ENCODE measurements around the gene PRAC1.

Gene PRAC1

DNA sequence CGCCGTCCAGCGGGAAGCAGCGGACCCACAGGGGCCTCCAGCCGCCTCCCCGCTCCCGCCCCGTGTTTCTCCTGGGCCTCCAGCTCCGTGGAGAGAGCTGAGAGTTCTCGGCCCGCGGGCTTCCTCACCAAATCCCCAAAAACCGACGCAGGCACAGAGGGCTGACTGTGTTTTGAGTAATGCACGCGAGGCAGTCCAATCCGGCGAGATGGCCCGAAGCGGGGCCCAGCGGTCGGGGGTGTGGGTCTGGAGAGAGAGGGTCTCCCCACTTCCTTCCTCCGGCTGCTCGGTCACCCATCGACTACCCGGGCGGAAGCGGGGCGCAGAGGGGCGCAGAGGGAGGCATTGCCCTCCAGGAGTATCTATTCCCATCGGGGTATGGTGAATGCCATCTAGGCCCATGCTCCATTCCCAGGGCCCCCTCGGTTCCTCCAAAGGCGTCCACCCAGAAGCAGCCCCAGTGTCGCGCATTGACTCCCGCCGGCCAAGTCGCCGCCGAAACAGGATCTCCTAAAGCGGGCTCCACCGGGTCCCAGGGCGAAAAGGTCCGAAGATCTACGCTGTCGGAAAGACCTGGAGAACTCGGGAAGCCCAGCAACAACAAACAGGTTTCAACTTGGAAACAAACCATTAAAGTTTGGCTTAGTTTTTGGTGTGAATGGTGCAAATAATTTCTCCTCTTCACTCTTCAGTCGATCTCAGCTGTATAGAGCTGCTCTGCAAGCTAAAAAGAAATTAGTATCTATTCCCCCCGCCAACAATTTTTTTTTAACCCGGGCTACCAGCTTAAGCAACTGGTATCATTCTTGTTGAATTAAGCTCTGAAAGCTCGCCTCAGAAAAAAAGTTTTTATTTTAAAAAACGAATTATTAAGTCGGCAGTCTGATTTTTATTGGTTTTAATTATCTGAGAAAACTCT is 25.4 kb upstream of the PRAC1 start:
- no peak for DNase-seq (ENCODE audit: low read depth)

DNA sequence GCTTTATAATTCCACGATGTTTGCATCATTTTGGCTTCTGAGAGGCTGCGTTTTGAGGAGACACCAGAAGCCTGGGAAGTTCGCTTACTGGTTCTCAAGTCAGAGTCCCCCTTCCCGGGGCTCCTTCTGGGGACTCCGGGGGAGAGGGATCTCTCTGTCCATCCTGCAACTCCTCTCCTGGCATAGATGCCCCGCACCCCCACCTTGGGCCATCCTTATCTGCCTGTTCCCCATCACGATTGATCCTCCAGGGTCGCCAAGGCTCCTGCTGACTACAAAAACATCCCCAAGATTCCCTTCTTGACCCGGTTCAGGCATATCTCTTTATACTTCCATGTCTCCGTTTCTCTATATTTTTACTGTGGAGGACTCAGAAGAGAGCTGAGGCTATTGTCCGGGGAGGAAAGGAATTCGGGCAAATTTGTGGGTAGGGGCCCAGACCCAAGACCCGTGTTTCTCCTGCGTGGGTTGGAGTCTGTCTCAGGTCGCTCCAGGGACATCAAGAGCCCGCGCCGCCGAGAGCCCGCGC is 24.7 kb upstream of the PRAC1 start:
- no peak for DNase-seq (ENCODE audit: low read depth)

DNA sequence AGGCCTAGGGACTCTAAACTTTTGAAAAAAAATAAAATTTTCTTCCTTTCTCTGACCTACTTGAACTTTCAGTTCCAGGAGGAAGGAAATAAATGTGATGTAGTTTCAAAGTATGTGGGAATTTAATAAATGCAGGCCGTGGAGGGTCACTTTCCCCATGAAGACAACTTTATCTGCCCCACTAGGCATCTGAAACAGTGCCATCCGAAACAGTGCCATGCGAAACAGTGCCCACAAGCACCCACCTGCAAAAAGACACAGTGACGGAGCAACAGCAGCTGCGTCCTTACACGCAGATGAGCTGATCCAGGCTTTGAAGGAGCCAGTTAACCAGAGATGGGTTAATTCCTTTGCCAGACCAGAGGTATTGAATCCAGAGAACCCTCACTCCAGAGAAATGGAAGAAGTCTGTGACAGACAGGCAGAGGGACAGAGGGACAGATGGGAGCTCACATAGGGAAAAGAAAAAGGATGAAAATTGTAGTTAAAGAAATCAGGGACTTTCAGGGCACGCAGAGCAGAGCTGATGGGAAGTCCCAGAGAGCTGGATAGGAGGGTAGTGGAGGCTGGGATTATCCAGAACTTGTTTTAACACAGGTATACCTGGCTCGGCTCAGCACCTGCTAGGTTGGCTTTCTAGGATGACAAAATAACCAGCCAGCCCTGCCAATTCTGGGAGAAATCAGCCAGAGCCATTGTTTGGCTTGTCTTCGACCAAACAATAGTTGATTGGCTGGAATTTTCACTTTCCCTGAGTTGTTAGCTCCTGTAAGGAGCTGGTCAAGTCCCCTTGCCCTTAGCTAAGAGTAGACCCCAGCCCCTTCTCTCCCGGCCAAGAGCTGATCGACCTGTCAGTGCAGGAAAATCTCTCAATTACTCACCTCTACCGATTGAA is 23.3 kb upstream of the PRAC1 start:
- no peak for DNase-seq (ENCODE audit: low read depth)

DNA sequence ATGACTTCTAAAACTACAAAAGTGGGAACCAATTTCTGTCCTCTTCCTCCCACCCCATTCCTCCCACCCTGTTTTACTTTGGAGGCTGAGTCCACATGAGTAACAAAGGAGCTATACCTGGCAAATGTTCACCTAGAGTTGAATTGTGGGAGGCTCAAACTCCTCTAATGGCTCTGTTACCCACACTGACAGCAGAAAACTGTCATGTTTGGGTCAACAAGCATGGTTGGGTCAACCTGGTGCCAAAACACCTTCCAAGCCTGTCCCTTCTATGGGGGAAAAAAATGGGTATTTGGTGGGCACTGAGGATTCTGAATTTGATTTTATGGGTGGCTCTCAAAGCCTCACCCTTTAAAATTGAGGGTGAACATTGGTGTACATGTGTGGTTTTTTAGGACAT is 18.2 kb upstream of the PRAC1 start:
- no peak for DNase-seq (ENCODE audit: low read depth)

DNA sequence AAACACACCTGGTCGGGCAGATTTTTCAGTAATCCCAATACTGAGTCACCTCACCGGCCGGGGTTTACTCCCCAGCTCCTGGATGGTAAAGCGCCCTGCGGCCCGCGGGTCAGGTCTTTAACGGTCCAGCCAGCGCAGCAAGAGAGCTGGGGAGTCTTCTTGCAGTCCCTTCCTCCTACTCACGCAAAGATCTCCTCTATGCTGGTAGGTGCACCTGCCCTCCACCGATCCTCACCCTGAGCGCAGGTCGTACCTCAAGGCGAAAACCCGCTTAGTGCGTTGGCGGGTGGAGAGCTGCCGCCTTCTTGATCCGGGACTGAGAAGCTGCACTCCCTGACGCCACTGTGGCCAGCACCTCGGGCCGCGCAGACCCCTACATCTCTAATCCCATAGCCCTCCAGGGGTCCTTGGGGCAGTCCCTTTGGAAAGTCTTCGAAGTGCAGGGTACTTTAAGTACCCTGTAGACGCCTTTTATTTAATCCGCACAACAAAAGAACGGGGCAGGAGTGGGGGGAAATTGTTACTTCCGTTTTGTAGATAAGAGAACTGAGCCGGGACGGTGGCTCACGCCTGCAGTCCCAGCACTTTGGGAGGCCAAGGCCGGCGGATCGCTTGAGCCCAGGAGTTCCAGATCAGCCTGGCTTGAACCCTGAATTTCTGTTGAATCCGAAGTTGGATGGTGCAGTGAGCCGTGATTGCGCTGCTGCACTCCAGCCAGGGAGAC is 16.6 kb upstream of the PRAC1 start:
- DNase-seq (ENCODE audit: low read depth), result no peak

DNA sequence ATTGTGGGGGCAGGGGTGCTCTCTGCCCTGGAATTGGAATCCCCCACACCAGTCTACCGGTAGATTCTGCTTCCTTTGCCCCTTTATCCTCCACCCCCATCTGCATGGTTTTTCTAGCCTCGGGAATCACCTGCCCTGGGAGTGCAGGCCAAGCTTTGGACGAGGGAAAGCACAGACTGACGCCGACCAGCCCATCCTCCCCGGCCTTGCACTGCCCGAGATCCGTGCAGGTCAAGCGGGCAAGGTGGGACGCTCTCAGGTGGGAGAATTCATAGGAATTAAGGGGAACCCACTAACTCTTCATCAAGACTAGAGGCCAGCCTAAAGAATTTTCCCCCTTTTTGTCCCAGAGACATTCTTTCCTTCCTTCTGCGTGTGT is 16.1 kb upstream of the PRAC1 start:
- no peak for DNase-seq (ENCODE audit: low read depth)

DNA sequence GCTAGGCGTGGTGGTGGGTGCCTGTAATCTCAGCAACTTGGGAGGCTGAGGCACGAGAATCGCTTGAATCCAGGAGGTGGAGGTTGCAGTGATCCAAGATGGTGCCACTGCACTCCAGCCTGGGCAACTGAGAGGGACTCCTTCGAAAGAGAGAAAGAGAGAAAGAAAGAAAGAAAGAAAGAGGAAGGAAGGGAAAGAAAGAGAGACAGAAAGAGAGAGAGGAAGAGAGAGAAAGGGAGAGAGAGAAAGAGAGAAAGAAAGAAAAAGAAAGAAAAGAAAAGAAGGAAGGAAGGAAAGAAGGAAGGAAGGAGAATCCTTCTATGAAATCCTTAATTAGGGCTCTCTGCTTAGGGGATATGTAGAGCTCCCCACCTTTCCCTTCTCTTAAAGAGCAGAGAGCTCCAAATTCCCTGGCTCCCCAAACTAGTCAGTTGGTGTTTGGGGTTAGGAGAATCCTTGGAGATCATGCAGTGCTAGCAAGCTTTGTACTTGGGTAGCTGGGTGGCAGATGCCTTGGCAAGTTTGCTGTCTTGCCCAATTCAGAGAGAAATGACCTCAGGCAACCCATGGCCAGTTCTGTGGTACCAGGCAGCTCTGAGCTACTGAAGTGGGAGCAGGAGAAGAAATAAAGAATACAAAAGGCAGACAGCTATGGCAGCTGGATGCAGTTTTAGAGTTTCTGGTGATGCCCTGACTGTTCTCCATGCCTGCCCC is 15.2 kb upstream of the PRAC1 start:
- DNase-seq (ENCODE audit: low read depth), result no peak

DNA sequence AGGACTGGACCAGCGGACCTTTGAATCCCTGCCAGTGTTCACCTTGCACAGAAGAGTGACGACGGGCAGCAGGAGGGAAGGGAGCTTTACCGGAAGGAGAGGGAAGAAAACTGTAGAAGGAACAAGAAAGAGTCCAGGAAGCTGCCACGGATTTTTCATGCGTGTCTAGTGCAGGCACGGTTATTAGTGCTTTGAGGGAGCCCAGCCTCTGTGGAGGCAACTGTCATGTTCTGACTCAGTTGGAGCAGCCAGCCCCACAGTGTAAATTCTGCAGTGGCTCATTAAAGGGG is 12.7 kb upstream of the PRAC1 start:
- DNase-seq (ENCODE audit: low read depth), result no peak

DNA sequence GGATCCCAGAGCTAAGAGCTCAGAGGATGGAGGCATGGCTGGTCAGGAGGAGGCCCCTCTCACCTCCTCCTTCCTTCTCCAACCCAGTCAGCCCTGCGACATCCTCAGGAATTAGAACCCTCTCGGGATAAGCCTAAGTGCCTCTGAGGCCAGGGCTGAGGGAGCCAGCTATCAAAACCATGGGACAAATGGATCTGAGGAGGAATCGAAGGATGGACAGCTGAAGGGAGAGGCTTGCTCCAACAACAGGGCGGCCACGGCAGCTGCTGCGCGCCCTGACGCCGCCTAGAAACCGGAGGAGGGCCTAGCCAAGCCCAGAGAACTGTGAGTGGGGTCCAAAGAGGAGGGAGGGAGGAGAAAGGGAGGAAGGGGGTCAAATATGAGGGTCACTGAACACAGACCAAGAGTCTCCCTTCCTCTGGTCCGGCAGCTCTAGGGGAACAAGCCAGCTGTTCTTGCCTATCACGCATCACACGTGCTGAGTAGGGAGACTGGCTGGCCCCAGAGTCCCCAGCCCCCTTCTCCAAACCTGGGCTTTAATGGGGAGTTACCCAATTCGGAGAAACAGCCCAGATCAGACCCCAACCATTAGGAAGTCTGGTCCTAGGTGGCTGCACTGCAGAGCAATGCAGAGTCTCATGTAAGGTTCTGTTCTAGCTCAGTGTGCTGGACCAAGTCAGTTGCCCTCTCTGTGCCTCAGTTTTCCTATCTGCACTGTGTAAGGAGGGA is 12.2 kb upstream of the PRAC1 start:
- no peak for DNase-seq (ENCODE audit: low read depth)

DNA sequence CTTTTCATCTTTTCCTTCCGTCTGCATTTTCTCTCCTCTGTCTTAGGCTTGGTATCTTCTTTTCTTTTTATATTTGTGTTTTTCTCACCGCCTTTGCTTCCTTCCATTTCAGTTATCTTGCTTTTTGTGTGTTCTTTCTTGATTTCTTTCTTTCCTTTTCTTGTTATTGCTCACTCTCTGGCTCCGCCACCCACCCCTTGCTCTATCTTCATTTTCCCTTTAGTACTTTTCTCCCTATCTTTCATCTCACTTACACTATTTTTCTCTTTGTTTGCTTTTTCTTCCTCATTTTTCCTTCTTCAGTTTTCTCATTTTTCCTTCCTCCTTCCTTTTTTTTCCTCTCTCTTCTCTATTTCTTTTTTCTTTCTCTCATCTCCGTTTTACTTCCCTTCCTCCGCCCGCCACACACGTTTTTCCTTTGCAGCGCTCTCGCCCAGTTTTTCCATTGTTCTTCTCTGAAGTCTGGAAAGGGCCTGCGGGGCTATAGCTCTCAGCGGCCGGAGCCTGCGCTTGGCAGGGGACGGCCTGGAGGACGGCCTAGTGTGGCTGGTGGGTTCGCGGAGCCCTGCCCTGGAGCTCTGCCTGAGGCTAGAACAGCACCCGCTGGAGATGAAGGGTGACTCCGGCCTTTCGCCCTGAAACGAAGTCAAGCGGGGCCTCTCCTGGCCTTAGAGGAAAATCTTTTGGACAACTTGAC is 11.5 kb upstream of the PRAC1 start:
- DNase-seq (ENCODE audit: low read depth), result no peak

DNA sequence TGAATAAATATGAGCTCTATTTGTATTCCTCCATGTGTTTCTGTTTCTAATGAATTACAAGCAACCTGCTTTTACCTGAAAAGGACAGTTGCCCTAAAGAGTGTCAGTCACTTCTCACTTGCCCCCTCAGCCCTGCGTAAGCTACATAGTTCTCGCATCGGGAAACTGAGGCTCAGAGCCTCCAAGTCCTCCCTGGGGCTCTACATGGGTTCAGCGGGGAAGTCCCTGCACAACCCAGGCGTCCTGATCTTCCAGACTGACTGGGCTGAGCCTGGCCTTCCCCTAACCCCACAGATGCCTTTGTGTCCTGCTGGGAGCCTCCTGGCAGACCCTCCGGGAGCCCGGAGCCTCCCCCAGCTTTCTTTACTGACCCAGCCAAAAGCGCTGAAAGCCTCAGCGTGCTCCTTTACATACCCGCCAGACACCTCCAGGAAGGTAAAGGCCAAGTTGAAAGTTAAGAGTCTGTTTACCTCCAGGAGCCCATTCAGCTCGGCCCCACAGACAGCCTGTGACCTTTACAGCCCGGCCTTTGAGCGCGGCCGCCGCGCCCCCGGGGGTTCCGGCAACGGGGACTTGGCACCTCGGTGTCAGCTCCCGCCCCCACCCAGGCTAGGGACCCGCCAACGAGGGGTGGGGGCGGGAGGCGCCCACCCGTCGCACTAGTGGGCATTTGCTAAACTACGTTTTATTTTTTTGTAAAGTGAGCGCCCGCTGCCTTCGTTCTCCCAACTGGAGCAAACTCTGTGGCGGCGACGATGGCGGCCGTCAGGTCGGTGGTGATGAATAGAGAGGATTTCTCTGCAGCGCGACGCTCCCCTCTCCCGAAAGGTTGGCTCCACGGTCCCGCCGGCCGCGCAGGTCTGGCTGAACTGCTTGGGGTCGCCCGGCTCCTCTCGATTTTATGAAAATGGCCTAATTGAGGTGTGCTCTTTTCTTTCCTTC is 10.6 kb upstream of the PRAC1 start:
- DNase-seq (ENCODE audit: low read depth), result no peak

DNA sequence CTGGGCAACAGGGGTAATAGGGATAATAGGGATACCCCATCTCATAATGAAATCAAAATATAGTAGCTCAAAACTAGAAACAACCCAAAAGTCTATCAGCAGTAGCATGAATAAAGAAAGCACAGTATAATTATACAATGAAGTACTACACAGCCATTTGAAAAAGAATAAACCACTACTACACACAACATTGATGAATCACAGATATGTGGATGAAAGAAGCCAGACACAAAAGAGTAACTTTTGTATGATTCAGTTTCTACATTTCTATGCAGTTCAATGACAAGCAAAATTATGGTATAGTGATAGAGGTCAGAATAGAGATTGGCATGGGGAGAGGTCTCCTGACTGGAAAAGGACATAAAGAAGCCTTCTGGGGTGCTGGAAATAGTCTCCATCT is 9.0 kb upstream of the PRAC1 start:
- no peak for DNase-seq (ENCODE audit: low read depth)

DNA sequence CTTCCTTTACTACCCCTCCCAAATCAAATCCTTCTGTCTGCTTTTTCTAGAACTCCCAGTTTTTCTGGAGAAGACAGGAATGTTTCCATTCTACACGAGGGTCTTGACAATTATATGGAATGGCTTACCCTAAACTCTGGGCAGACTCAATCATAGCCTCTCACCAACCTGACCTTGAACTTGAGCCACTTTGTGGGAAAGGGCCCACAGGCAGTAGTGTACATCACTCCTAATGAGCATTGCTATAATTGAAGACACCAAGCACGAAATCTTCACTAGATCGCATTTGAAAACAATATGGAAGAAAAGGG is 7.9 kb upstream of the PRAC1 start:
- no peak for DNase-seq (ENCODE audit: low read depth)

DNA sequence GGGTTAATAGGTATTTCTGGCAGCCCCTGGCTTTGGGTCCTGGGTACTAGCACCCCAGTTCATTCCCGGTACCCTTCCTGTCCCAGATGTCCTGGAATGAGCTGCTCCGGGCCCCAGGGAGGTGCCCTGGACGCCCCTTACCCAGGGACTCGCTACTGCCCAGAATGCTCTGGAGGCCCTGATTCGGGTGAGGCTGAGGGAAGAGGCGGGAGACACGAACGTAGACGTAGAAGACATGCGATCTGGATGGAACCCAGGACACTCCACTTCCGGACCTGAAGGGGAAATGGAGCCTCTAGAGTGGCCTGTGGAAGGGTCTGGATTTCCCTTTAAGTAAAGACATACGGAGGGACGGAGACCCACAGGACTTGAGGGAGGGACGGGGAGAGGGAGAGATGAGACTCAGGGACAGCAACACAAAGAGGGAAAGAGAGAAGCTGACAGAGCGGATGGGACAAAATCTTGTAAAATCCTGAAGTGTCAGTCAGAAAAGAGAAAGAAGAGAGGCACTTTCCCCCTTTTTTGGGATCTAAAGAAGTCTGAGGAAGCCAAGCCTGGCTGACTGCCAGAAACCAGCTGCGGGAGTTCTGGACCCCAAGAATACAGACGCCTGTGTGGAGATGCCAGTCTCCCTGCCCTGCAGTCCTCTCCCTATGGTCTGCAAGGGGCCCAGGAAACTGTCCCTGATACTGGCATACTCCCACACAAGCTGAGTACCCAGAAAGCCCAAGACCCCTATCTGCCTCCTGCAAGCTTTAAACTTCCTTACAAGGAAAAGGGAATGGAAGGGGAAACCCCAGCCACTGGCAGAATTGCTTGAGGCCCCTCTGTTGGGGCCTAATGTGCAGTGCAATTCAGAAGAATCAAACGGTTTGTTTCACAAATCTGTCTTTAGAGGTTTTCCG is 7.3 kb upstream of the PRAC1 start:
- DNase-seq (ENCODE audit: low read depth), result no peak

DNA sequence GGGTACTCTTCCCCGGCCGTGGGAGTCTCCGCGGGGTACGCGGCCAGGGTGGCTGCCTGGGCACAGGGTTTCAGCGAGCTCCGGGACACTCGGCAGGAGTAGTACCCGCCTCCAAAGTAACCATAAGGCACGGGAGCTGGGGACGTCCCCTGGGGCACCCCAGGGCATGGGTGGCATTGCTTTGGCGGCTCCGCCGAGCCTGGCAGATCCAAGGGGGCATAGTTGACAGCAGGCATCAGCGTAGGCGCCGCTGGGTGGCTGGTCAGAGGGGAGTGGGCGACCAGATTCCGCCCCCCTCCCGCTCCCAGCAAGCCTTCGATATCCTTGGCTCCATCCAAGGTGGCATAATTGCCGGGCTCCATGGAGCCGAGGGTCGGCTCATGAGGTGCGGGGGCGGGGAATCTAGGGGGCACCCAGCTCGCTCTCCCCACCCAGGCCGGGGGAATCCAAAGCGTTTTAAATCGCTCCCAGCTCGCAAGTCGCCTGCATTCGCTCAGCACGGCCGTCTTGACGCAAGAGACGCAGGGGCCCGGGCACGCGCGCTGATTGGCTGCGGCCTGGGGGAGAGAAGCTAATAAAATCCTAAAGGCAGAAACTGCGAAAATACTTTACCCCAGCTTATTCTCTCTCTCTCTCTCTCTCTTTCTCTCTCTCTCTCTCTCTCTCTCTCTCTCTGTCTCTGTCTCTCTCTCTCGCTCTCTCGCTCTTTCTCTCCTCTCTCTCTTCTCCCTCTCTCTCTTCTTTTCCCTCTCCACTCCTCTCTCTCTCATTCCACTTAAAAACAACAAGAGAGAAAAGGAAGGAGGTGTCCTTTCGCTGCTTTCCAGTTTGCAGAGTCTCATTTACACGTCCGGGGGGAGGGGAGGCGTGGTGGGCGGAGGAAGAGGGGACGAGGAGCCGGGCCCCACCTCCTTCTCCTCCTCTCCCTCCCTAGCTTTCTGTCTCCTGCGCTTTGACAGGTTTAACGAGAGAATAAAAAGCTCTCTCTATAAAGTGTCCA is 6.2 kb upstream of the PRAC1 start, which contains the start of gene HOXB13:
Gene HOXB13, minus strand, starts transcription at position 519 of the 1,000 bp plus-strand sequence. Its CDS starts 157 bp downstream, at position 362.
- DNase-seq (ENCODE audit: low read depth), result no peak

DNA sequence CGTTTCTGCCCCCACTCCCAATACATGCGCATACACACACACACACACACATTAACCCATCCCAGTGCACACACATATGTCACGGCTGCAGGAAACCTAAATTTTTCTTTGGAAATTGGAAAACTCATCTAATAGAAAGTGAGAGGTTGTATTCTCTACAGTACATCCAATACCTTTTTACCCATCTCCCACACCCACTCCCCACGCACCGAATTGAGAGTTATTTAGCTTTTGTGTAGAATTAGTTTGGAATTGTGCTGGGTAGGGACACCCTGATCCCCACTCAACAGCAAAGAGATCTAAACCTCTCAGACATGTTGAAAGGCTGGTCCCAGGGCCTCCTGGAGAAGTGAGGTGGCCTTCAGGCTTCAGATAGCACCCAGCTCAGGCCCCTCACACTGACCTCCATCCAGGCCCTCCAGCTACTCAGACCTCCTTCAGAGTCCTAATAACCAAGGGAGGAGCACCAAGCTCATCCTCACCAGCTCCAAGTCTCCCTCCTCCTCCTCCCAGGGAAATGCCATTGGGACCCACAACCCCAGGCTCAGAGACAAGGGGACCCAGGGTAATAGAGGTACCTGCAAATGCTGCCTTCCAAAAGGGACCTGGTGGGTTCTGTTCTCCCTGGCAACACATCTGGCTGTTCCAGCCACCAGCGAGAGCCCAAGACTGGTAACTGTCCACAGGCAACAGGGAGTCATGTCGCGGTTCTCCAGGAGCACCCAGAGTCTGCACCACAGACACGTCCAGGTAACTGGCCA is 5.3 kb upstream of the PRAC1 start:
- DNase-seq (ENCODE audit: low read depth), result no peak
